HUDEP-2 (cell line): ENCODE measurements around the gene MRAS.
"Not testable (repeated sequence)": the region's sequence is repeated elsewhere in the genome, so short reads cannot be mapped to it uniquely, and the experiment has no call there.

Source experiments
- DNase-seq, 76 experiments: peaks; one replicate each; lab custom pipeline; 2025; ENCODE audit not compliant: unreplicated experiment in 76 of 76; lab: John Stamatoyannopoulos, UW

The MRAS gene

DNA sequence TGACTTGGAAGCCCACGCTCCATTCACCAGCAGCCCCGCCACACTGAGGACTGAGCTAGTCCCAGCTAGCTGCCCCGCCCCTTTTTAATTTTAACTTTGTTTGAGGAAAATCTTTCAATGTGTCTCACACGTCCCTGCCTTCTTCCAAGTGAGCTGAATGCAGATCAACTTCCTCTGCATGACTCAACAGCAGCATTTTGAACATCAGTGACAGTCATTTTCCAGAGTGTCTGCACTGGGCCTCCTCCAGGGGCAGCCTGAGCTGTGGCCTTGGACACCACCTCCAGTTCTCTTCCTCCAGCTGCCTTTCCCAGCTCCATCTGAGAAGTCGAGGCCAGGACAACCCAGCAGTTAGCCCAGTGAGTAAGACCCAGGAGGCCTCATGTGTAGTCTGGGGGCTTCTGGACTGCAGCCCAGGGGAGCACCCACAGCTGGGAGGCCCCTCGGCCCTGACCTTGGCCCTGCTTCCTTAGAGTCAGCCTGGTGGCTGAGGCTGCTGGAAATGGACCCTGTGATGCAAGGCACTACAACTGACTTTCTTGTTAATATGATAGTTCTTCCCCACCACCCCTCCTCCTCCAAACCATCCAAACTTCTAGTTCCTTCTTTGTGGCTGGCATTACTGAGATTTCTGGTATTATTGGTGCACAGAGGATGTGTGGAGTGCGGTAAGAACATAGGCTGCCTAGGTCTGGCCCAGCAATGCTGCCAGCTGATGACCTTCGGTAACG is 64.6 kb downstream of the MRAS start:
- DNase-seq: no peak

DNA sequence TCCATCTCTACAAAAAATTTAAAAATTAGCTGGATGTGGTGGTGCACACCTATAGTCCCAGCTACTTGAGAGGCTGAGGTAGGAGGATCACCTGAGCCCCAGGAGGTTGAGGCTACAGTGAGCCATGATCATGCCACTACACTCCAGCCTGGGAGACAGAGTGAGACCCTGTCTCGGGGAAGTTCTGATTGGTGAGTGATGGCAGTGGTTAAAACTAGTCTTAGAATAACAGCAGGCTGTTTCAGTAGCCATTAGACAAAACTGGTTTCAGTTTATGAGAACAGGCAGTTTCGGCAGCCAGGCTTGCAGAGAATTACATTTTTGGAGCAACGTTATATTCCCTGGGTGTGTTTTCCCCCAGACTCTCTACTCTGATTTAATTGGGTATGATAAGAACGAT is 67.9 kb downstream of the MRAS start:
- DNase-seq: not testable (repeated sequence)

GRCh38 chr3:138417559-138417982 is 69.2 kb downstream of the MRAS start:
- peak in 53 of 76 experiments; percentile 4 to 69 (median 38) for DNase-seq

- no peak for DNase-seq
Measured at GRCh38 chr3:138418601-138419206, 70.3 kb downstream of the MRAS start.

GRCh38 chr3:138423316-138423715 is 74.9 kb downstream of the MRAS start:
- no peak for DNase-seq

GRCh38 chr3:138424323-138424722 is 75.9 kb downstream of the MRAS start:
- DNase-seq: no peak

- DNase-seq: no peak
Measured at GRCh38 chr3:138426211-138426610, 77.8 kb downstream of the MRAS start.

GRCh38 chr3:138426754-138427153 is 78.4 kb downstream of the MRAS start:
- DNase-seq: not testable (repeated sequence)

- no peak for DNase-seq
Measured at GRCh38 chr3:138429665-138430064, 81.3 kb downstream of the MRAS start.

DNA sequence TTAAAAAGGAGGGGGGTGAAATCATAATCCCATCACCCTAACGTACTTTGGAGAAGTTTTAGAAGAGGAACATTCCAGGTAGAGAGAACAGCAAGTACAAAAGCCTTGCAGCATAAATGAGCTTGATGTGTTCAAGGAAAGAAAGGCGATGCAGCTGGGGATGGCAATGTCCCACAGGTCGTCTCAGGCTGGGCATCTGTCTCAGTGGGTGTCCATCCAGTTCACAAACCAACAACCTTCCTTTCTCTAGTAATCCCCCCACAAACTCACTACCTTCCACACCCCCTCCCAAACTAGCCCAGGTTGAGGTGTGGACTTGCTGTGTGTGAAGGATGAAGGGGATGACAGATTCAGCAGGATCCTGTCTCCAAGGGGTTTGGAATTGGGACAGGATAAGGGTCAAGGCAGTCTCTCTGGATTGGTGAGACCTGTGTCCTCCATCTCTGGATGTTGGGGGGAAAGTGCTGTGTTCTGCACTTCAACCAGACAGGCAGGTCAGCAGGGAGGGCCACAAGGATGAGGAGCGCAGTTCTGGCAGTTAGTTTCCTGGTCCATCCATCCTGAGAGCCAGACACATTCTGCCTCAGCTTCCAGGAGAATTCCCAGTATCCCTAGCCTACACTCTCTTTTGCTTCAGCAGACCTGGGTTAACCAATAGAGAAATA is 84.3 kb downstream of the MRAS start:
- no peak for DNase-seq

DNA sequence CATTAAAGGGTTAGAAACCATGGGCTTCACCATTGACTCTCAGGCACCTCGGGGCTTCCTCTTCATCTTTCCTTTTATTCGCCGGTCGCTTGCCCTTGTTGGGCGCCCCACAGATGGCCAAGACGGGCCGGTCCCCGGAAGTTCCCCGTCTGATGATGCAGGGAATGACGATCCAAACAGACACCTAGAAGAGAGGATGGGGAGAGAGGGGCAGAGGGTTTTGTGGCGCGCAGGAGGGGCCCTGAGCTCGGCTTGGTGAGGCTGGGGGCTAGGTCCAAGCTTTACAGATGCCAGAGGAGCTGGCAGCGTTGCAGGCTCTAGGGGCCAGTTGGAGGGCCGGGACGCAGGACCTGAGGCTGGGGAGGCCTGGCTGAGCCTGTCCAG is 85.5 kb downstream of the MRAS start:
- DNase-seq: no peak

DNA sequence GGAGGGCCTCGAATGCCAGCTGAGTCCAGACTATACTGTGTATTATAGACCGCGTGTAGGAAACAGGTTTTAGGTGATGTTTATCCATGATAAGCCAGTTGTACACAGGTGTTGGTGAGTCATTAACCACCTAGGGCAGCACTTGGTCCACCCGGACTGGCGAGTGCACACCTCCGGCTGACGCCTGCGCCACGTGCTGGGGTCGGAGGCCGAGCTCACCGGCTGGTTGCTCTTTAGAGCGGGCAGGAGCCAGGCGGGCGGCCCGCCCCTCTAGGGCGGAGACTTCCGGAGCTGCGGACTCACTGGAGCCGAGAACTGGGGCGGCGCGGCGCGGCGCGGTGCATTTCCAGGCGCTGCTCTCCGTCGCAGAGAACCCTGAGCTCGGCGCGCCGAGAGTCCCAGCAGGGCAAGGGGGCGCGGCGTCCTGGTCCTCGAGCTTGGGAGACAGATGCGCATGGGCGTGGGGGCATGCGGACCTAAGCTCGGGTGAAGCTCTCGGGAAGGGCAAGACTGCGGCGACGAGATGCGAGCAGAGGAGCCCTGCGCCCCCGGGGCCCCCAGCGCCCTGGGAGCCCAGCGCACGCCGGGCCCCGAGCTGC is 86.0 kb downstream of the MRAS start, which contains the start of gene ESYT3:
Gene ESYT3 (plus strand): TSS at position 341 of the 599 bp plus-strand sequence. CDS start 183 bp downstream, at position 524.
- DNase-seq: peak in 35 of 76 experiments; percentile 3 to 55 (median 19)

DNA sequence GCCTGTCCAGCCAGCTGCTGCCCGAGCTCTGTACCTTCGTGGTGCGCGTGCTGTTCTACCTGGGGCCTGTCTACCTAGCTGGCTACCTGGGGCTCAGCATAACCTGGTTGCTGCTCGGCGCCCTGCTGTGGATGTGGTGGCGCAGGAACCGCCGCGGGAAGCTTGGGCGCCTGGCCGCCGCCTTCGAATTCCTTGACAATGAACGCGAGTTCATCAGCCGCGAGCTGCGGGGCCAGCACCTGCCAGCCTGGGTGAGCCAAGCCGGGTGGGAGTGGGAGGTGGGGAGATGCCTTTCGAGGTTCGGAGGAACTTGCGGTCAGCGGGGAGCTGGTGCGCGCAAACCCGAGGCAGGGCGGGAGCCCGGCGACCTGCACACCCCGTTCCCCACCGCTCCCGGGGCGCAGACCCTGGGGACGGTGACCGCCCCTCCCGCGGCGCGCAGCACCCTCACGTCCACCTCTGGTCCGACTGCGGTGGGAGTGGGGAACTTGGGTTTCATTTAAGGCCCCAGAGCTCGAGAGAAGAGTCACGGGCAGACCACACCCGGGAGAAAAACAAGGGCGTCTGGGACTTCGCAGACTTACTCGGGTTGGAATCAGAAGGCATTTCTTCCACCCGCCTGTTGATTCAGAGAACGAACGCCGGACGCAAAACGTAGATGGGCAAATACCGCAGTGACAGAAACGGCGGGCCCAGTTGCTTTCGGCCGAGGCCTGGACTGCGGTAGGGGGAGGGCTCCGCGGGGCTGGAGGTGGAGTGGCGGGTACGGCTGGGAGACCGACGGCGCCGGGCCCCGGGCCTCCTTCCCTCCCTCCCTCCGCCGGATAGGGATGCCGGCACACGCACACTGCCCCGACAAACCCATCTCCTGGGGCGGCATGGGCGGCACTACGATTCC is 86.7 kb downstream of the MRAS start:
- no peak for DNase-seq

- DNase-seq: no peak
Measured at GRCh38 chr3:138435840-138436239, 87.5 kb downstream of the MRAS start.

DNA sequence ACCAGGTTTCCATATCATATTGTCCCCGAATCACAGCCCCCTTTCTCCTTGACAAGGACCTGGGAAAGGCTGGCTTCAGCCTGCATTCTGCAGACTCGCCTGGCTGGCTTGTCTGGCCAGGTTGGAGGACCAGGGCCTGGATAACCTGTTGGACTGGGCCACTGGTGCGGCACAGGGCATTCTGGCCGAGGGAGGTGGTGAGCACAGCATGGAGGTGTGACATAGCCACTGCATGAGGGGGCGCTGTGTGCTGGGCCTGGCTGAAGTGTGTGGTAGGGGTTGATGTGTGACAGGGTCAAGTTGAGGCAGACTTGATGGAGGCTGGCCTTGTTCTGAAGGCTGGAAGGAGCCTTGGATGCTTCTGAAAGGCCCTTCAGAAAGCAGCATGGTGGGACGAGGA is 88.9 kb downstream of the MRAS start:
- DNase-seq: no peak

GRCh38 chr3:138438896-138439295 is 90.5 kb downstream of the MRAS start:
- DNase-seq: no peak

DNA sequence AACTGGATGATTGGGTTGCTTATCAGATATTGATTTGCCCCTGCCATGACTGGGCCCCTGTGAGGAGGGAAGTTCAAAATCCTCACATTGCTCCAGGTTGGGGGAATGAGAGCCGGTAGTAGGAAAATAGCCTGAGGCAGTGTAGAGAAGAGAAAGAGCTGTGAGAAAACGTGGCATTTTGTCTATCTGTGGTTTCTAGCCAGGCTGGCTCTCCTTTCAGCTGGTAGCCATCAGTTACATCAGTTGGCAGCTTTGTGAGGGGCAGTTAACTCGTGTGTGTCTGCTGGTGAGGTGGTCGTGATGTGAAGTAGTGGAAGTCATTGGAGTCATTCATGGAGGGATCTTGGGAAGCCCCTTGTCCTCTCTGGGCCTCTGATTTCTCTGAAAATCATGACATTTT is 91.3 kb downstream of the MRAS start:
- no peak for DNase-seq

DNA sequence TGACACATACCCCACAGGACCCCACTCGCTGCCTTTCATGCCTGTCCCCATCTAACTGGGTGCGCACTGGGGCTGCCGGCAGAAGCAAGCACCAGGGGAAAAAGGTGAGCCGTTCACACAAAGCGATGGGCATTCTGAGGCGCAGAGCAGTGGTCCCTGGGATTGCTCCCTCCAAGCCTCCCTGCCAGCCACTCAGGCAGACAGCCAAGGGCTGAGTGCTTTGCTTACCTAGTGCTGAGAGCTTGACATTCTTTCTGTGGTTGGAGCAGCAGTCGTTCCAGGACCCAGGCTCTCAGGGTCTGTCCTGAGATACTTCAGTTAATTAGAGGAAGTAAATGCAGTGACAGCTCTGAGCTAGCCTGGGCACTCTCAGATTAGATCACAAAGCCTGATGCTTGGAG is 91.7 kb downstream of the MRAS start:
- no peak for DNase-seq

- no peak for DNase-seq
Measured at GRCh38 chr3:138440596-138440995, 92.2 kb downstream of the MRAS start.

- DNase-seq: no peak
Measured at GRCh38 chr3:138441256-138441655, 92.9 kb downstream of the MRAS start.
